IMR-90 (cell line): Measurements from ENCODE around the gene METTL14.

Experiments used
- TF ChIP-seq, protein P1 (sequence below): conservative IDR thresholded peaks from 2 replicates; pipeline ENCODE4 v1.5.1; 2012; ENCODE audit warnings: mild to moderate bottlenecking, low read depth, low read length, improper control_type of control experiment
- TF ChIP-seq, protein P2 (sequence below): fragments of 150-350 bp; IDR thresholded peaks from 2 replicates; pipeline ENCODE4 v1.6.1; 2016; ENCODE audit warnings: low read depth, mild to moderate bottlenecking, low read length, moderate library complexity, borderline replicate concordance

DNA sequence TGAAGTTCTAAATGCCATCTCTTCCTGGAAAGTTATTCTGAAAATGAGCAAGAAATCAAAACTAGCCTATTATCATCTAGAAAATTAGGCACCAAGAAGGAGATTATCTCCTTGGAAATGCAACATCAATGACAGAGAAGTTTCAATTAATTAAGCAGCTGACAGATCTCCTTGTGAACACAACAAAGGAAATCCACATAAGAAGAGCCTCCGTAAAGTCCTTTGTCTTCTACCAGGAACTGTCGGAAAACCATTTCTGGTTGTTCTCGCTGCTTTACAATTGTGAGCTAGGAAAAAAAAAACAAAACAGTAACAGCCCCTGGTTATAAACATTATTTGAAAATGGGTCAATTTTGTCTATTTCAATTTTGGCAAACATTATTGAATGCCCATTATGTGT, 38.2 kb downstream of the METTL14 start:
- TF ChIP-seq, protein P1, sequence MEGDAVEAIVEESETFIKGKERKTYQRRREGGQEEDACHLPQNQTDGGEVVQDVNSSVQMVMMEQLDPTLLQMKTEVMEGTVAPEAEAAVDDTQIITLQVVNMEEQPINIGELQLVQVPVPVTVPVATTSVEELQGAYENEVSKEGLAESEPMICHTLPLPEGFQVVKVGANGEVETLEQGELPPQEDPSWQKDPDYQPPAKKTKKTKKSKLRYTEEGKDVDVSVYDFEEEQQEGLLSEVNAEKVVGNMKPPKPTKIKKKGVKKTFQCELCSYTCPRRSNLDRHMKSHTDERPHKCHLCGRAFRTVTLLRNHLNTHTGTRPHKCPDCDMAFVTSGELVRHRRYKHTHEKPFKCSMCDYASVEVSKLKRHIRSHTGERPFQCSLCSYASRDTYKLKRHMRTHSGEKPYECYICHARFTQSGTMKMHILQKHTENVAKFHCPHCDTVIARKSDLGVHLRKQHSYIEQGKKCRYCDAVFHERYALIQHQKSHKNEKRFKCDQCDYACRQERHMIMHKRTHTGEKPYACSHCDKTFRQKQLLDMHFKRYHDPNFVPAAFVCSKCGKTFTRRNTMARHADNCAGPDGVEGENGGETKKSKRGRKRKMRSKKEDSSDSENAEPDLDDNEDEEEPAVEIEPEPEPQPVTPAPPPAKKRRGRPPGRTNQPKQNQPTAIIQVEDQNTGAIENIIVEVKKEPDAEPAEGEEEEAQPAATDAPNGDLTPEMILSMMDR: no peak
- TF ChIP-seq, protein P2, sequence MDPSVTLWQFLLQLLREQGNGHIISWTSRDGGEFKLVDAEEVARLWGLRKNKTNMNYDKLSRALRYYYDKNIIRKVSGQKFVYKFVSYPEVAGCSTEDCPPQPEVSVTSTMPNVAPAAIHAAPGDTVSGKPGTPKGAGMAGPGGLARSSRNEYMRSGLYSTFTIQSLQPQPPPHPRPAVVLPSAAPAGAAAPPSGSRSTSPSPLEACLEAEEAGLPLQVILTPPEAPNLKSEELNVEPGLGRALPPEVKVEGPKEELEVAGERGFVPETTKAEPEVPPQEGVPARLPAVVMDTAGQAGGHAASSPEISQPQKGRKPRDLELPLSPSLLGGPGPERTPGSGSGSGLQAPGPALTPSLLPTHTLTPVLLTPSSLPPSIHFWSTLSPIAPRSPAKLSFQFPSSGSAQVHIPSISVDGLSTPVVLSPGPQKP: no peak
